Activated gamma-delta T cell treated with Interleukin-2 at 50 U/mL for 16 hours (primary cell): ENCODE measurements around the gene ARGFX.
A peak's percentile ranks its signal among the peaks of the same experiment; 100 is the strongest.
"Not testable (repeated sequence)": the region's sequence is repeated elsewhere in the genome, so short reads cannot be mapped to it uniquely, and the experiment has no call there.

ENCODE experiments used
- DNase-seq: peaks from one replicate; pipeline ENCODE4 v3.0.0-alpha.2; 2020

Gene ARGFX

DNA sequence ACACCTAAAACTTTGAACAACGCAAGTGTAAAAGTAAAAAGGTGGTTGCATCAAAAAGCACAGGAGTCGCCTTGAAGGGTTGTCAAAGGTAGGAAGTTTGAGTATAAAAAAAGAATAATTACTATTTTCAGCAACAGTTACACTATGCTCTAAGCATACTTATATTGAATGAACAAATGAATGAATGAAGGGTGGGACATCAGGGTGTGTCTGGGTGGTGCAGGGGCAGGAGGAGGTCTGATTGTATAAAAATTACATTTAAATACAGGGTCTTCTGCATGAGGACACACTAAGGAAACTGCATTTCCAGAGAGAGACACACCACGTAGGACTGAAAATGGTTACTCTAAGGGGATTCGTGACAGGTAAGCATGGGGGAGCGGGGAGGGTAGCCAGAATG, at the start of gene ARGFX:
ARGFX (plus strand) TSS at position 301 of the 400 bp plus-strand sequence. CDS start 2,765 bp downstream, outside the sequence.
- DNase-seq: no peak

DNA sequence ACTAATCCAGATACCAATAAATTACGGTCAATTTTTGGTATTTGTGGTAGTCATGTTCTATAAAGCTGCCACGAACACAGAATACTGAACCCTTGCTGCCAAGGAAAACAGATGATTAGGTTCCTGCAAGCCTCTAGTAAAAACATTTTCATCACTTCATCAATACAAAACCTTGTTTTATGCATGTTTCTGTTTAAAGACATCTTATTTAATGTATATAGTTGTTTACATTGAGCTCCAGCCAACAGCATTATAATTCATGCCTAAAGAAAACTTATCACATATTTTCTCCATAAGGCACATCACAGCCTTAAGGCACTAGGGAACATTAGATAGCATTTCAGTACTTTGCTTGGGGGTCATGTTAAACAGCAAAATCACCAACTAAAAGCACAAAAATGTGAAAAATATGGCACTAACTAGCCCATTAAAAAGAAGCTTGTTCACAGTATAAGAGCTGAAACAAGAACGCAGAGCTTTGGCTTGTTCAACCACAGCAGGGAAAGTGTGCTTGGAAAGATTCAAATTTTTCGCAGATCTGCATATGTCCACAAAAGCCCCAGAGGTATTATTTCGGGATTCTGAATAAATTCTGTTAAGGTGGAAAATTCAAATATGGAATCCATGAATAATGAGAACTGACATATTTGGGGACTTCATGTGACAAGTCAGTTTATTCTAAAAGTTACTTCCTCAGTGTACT, 49.6 kb upstream of the ARGFX start:
- no peak for DNase-seq

DNA sequence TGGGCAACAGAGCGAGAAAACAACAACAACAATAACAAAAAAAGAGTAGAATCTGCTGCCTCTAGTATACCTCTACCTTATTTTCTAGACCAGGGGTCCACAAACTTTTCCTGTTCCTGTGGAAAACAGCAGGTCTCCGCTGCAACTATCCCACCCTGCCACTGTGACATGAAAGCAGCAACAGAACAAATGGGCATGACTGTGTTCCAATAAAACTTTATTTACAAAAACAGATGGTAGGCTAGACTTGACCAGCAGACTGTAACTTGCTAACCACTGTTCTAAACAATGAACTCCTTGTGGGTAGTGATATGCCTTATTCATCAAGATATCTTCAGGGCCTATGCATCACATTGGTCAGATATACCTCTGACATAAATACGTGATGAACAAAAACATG, 47.2 kb upstream of the ARGFX start:
- DNase-seq: no peak

GRCh38 chr3:121529308-121529707, 38.4 kb upstream of the ARGFX start:
- no peak for DNase-seq

DNA sequence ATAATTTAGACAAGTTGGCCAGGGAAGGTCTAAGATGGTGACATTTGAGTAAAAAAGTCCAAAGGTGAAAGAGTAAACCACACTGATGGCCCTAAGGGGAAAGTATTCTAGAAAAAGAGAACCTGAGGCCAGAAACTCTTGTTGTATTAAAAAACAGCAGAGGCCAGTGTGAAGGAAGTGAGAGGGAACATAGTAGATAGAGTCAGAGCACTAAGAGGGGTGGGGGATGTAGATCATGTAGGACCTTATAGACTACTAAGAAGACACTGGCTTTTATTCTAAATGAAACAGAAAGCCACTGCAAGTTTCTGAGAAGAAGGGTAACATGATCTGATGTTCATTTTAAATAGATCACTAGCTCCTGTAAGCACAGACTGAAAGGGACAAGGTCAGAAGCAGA, 36.5 kb upstream of the ARGFX start:
- DNase-seq: no peak

GRCh38 chr3:121542924-121543323, 24.8 kb upstream of the ARGFX start:
- no peak for DNase-seq

GRCh38 chr3:121545049-121545573, 22.6 kb upstream of the ARGFX start:
- no peak for DNase-seq

DNA sequence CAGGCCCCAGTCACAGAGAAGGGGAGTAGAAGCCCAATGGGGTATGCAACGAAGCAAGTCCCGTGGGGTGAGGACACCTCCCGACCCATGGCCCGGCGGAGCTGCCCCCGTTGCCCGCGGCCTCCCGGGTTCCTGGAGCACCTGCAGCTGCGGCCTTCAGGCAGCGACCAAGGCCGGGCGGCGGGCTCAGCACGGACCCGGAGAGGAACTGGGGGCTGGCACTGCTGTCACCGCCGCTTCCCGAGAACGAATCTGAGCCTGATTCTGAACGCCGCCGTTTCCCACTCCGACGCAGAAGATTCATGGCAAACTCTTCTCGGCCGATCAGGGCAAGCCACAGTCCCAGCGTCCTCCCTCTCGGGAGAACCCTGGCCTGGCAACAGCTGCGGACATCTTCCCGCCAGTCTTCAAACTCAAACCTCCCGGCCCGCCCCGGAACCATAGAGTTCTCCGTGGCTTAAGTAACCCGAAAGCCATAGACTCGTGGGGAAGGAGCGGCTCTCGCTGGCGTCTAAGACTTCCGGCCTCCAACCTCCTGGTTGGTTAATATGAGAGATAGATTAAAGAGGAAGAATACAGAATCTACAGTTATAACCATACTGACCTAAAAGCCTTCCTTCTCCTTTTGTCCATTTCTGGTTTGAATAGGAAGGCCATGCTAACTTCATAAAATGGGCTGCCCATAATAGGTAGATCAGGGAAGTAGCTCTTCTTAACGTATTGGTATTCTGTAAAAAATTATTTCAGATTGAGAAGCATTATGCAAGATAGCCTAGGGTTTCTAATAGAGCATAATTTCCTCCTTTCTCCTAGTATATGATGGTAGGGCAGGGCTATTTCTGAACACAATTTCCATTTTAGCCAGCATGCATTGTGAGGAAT, 21.9 kb upstream of the ARGFX start, which contains the start of gene POLQ:
POLQ (minus strand) TSS at position 415 of the 882 bp plus-strand sequence; CDS start at position 304, 111 bp downstream.
- DNase-seq: peak; percentile 85

DNA sequence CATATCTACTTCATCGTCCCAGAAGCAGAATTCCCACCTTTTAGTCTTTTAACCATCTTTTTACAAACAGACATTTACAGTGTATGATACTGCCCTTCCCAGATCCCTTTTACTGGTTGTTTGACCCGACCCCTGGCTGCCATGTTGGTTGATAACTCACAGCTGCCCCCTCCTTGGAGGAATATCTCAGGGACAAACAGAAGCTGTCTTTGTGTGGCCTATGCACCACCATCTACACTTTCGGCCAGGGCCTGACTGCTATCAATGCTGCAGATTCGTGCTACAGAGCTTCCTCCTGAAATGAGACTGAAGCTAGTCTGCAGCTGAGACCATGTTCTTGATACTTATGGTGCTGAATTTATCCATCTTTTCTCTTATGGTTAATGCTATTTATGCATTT, 15.4 kb upstream of the ARGFX start:
- DNase-seq: no peak

GRCh38 chr3:121552797-121553196, 15.0 kb upstream of the ARGFX start:
- no peak for DNase-seq

GRCh38 chr3:121557426-121557934, 10.3 kb upstream of the ARGFX start:
- DNase-seq: no peak

DNA sequence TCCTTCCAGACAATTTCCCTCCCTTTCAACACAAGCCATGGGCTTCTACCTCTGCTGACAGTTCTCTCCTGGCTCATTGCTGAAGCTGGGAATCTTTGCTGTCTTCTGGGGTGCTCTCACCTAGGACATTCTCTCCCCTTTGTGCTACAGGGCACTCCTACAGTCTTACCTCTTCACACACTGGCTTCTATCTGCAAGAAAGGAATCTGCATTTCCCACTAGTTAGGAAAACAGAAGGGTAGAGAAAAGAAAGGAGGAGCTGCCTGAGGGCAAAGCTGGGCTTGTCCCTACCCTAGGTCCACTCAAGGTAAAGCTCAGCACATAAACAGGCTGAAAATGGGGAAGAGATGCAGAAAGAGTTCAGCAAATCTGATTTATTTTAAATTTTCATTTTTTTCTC, 5.6 kb upstream of the ARGFX start:
- DNase-seq: no peak

DNA sequence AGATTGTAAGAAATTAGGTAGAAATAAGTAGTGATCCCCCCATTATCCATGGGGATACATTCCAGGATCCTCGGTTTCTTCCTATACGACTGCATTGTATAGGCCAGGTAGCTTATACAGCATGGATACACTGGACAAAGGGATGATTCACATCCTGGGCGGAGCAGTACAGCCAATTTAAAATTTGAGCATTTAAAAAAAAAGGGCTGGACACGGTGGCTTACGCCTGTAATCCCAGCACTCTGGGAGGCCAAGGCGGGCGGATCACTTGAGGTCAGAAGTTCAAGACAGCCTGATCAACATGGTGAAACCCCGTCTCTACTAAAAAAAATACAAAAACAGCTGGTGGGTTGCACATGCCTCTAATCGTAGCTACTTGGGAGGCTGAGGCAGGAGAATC, 976 bp upstream of the ARGFX start:
- no peak for DNase-seq

- no peak for DNase-seq
Observed at GRCh38 chr3:121574449-121574848, 6.7 kb downstream of the ARGFX start.

DNA sequence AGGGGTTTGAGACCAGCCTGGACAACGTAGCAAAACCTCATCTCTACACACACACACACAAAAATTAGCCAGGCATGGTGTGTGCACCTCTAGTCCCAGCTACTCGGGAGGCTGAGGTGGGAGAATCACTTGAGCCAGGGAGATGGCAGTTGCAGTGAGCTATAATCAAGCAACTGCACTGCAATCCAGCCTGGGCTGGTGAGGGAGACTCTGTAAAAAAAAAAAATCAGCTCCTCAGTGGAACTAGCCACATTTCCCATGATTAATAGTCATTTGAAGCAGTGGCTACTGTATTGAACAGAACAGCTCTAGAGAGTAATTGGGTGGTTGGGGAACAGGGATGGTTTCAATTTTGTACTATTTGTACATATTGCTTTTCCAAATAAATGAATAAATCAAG, 13.9 kb downstream of the ARGFX start:
- DNase-seq: no peak

DNA sequence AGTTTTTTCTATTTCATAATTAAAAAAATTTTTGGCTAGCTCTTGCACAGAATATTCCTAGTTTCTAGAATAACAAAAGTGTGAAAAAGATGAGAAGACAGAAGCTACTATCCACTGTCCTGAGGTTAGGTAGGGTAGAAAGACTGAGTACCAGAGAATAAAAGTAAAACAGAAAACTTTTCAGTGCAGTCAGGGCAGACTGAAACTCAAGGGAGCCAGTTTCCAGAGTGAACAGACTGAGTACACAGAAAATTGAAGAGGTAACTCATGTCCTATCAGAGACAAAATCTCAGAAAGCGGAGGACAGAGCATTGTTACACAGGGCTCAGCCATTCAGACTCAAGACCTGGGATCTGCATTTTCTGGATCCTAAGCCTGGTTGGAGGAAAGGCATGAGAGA, 16.7 kb downstream of the ARGFX start:
- DNase-seq: no peak

DNA sequence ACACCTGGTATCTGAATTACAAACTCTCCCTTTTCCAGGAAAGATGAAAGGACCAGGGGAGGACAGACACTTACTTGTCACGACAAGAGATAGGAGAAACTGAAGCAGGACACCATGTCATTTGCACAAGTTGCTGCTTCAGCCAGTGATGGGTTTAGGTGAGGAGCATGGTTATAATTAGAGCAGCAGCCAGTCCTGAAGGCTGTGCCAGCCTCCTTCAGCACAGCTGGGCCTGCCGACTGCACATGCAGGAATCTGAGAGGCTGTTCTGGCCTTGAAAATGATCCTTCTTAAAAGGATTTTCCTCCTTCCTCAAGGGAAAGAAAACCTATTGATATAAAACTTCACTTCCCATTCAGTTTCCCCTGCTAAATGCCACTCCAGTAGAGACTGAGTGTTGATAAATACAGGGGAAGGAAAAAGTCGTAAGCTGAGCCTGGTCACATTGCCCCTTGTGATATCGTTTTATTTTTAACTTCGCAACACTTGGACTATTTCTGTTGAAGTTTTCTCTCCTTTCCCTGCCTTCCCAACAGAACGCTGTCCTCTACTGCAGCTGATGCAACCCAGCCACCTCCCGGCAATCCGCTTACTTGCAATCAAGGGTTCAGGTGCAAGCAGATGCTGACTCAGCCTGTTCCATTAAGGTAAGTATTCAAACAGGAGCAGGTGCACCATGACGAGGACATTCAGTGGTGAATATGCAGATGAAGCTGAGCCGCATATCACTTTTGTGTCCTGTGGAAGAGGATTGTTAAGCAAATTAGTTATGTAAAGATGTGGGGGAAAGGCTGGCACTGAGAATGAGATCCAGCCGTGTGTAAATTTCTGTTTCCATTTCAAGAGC, 25.3 kb downstream of the ARGFX start, which contains the start of gene FBXO40:
FBXO40 (plus strand) TSS at position 524 of the 847 bp plus-strand sequence. CDS start 27,197 bp downstream, outside the sequence.
- DNase-seq: no peak

GRCh38 chr3:121593806-121594205, 26.1 kb downstream of the ARGFX start:
- DNase-seq: not testable (repeated sequence)

GRCh38 chr3:121594850-121595249, 27.1 kb downstream of the ARGFX start:
- DNase-seq: no peak

DNA sequence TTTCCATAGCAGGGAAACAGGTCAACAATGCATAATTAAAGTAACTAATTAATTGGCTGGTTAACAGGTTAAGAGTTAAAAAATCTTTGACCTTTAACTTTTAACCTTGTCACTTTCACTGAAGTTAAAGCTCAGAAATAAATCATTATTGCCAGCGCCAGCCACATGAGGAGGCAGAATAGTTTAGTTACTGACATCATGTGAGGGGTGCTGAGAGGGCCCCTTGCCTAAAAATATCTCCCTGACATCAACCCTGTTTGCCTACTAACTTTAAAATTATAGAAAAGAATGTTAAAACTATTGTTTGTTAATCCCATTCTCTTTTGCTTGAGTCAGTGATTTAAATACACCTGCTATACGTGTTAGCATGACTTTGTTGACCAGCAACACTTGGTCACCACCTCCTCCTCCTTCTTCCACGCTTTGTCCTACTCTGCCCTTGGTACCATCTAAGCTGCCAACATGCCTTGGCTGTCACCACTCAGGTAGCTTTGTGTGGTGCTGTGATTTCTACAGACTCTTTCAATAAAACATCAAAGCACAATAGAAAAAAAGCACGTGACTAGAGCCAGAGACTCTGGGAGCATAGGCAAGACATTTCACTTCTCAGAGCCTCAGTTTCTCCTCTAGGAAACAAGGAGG, 28.1 kb downstream of the ARGFX start:
- DNase-seq: no peak

GRCh38 chr3:121598564-121598963, 30.8 kb downstream of the ARGFX start:
- no peak for DNase-seq

DNA sequence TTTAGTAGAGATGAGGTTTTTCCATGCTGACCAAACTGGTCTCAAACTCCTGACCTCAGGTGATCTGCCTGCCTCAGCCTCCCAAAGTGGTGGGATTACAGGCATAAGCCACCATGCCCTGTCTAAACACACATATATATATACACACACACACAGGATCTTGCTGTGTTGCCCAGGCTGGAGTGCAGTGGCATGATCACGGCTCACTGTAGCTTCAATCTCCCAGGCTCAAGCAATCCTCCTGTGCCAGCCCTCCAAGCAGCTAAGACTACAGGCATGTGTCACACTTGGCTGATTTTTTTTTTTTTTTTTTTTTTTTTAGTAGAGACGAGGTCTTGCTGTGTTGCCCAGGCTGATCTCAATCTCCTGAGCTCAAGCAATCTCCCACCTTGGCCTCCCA, 32.2 kb downstream of the ARGFX start:
- DNase-seq: not testable (repeated sequence)
